Endodermal cell (in vitro differentiated cells): ENCODE data around the gene ABLIM2. TPM values are rescaled to one million over a fixed set of nuclear protein-coding genes. Genes with fewer than 3 reads are reported as not detected.

ENCODE experiments used
- DNase-seq: peaks from one replicate; pipeline ENCODE4 v3.0.0-alpha.2; 2017
- H3K27ac ChIP-seq: 2 replicates; pipeline ENCODE4 v1.5.1; 2013; ENCODE audit warnings: mild to moderate bottlenecking, low read depth, low read length, moderate library complexity
- H3K27me3 ChIP-seq: 2 replicates; pipeline ENCODE4 v1.6.1; 2013; ENCODE audit warnings: mild to moderate bottlenecking, low read length, moderate library complexity; ENCODE audit not compliant: insufficient read depth, control insufficient read depth, poor library complexity, severe bottlenecking
- H3K36me3 ChIP-seq: 2 replicates; pipeline ENCODE4 v1.7.0; 2013; ENCODE audit warnings: mild to moderate bottlenecking, low read length, moderate library complexity; ENCODE audit not compliant: control insufficient read depth, insufficient read depth
- H3K4me1 ChIP-seq: one replicate; pipeline ENCODE4 v1.7.0; 2013; ENCODE audit warnings: low read length; ENCODE audit not compliant: control insufficient read depth, insufficient read depth
- H3K4me3 ChIP-seq: 2 replicates; pipeline ENCODE4 v1.5.1; 2013; ENCODE audit warnings: mild to moderate bottlenecking, low read length, moderate library complexity
- H3K9ac ChIP-seq: 2 replicates; pipeline ENCODE4 v1.6.1; 2013; ENCODE audit warnings: mild to moderate bottlenecking, low read length, moderate library complexity; ENCODE audit not compliant: poor library complexity, severe bottlenecking; ENCODE audit errors: extremely low read depth
- H3K9me3 ChIP-seq: 2 replicates; pipeline ENCODE4 v1.6.1; 2013; ENCODE audit warnings: mild to moderate bottlenecking, low read length, moderate library complexity; ENCODE audit not compliant: control insufficient read depth
- H3K27ac Mint-ChIP-seq: 2 replicates; pipeline ENCODE4 v1.8.0; 2020; ENCODE audit warnings: mixed read lengths
- H3K27me3 Mint-ChIP-seq: 2 replicates; pipeline ENCODE4 v1.8.0; 2021; ENCODE audit warnings: mild to moderate bottlenecking, mixed read lengths; ENCODE audit not compliant: insufficient read depth
- H3K36me3 Mint-ChIP-seq: 2 replicates; pipeline ENCODE4 v1.8.0; 2020; ENCODE audit warnings: low read depth, mixed read lengths
- H3K4me1 Mint-ChIP-seq: 2 replicates; pipeline ENCODE4 v1.8.0; 2020; ENCODE audit warnings: mixed read lengths
- H3K4me3 Mint-ChIP-seq: 2 replicates; pipeline ENCODE4 v1.8.0; 2020; ENCODE audit warnings: mild to moderate bottlenecking, moderate library complexity, mixed read lengths
- H3K9me3 Mint-ChIP-seq: 2 replicates; pipeline ENCODE4 v1.8.0; 2020; ENCODE audit warnings: mild to moderate bottlenecking, mixed read lengths
- WGBS, 2 experiments: methylation state at CpG; one replicate each; pipeline versions ENCODE4 v1.1.5 to v1.1.7; 2013; ENCODE audit warnings: missing lambda C conversion rate in 2 of 2, mixed read lengths in 1 of 2; ENCODE audit not compliant: insufficient coverage in 1 of 2, insufficient read length in 1 of 2; 5-methylcytosine and 5-hydroxymethylcytosine counted together
- total RNA-seq, 2 donors: library from RNA; stranded (reverse); fragmentation: NEBNext Ultra II Directional in 1 of 2; extraction: Animal tissue kit (Norgen Biotek cat#: 25700) in 1 of 2; gene quantifications; 2 replicates in 1 of 2; 3 replicates in 1 of 2; pipeline ENCODE4 v1.2.1, GENCODE V29; 2021
- TF ChIP-seq, protein P1 (sequence below): fragments of 200-600 bp; sonication (generic); conservative IDR thresholded peaks from 2 replicates; pipeline ENCODE4 v1.5.0; 2021; ENCODE audit warnings: antibody characterized with exemption, mild to moderate bottlenecking

The ABLIM2 gene
- total RNA-seq, 2 donors from 2014 or later, result 0.35 to 1.6 TPM

DNA sequence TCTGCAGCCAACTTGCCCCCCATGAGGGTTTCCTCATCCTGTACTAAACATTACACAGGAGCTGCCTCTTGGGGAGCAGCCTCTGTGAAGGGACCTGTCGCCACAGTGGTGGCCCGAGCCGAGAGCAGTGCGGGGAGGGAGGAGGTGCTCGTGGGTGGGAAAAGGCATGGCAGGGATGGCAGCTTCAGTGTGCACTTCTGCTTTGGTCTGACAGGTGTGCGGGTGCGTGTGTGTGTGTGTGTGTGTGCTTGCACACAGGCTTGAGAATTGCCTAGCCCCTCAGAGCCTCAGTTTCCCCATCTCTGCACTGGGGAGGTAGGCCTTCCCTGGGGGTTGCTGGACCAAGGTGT, 44.4 kb upstream of the ABLIM2 start:
- no peak for DNase-seq
- H3K9ac ChIP-seq, result no peak overlapping the region
- no peaks in the 10 kb centered on the region for H3K9me3 ChIP-seq
- H3K27ac ChIP-seq, result no peak overlapping the region
- TF ChIP-seq, protein P1, sequence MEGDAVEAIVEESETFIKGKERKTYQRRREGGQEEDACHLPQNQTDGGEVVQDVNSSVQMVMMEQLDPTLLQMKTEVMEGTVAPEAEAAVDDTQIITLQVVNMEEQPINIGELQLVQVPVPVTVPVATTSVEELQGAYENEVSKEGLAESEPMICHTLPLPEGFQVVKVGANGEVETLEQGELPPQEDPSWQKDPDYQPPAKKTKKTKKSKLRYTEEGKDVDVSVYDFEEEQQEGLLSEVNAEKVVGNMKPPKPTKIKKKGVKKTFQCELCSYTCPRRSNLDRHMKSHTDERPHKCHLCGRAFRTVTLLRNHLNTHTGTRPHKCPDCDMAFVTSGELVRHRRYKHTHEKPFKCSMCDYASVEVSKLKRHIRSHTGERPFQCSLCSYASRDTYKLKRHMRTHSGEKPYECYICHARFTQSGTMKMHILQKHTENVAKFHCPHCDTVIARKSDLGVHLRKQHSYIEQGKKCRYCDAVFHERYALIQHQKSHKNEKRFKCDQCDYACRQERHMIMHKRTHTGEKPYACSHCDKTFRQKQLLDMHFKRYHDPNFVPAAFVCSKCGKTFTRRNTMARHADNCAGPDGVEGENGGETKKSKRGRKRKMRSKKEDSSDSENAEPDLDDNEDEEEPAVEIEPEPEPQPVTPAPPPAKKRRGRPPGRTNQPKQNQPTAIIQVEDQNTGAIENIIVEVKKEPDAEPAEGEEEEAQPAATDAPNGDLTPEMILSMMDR, result no peak
- no peaks in the 10 kb centered on the region for H3K9me3 Mint-ChIP-seq
- peaks cover 1% of the 10 kb centered on the region for H3K4me1 Mint-ChIP-seq
- no peak overlapping the region for H3K27ac Mint-ChIP-seq
- no peaks in the 10 kb centered on the region for H3K36me3 Mint-ChIP-seq
- H3K4me3 Mint-ChIP-seq, result no peak overlapping the region
- H3K36me3 ChIP-seq, result no peaks in the 10 kb centered on the region
- no peaks in the 10 kb centered on the region for H3K27me3 ChIP-seq
- no peaks in the 10 kb centered on the region for H3K27me3 Mint-ChIP-seq
- H3K4me3 ChIP-seq, result no peak overlapping the region
- 93 to 98% methylated on average over 7 of the region's 7 CpGs for WGBS, 2 experiments
- no peaks in the 10 kb centered on the region for H3K4me1 ChIP-seq

DNA sequence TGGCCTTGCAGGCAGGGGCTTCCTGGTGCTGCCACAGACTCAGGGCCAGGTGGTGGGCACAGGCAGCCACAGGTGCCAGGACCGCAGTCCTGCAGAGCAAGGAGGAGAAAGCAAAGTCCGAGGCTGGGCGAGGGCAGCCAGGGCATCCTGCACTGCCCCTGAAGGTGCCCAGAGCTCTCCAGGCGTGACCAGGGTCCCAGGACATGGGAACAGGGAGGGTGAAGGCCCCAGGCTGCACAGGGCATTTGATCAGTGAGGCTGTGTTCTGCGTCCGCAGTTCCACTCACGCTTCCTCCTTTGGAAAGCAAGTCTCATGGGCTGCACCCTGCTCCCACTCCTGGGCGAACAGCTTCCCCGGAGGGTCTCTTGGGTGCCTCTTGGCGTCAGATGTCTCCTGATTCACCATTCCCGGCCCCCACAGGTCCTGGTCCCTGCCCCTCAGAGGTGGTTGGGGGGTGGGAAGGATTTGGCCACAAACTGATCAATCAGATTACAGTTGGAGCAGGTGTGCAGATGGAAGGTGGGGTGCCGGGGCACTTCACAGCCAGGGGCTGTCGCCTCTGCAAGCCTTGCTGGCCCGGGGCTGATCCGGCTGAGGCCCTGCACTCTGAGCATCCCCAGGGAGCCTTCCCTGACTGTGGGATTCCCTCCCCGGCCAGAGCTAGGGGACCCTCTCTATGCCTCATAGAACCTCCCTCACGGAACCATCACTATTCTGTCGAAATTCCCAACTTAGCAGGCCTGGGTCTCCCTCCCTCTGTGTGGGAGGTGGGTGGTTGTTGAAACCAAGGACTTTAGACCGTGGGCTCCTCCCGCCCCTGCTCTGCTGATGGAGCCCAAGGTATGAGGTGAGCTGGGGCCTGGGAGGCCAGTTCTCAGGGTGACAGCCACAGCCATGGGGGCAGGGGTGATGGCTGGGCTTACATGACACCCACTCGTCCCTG, 43.8 kb upstream of the ABLIM2 start:
- WGBS, 2 experiments, result 92 to 99% methylated on average over 7 to 20 of the region's 21 CpGs
- no peaks in the 10 kb centered on the region for H3K36me3 Mint-ChIP-seq
- TF ChIP-seq, protein P1, result no peak
- Histone ChIP-seq H3K4me3 (no peak overlapping the region), H3K9ac (no peak overlapping the region), H3K27ac (no peak overlapping the region), H3K9me3 (no peaks in the 10 kb centered on the region), H3K4me1 (no peaks in the 10 kb centered on the region), H3K27me3 (no peaks in the 10 kb centered on the region), H3K36me3 (no peaks in the 10 kb centered on the region)
- no peak overlapping the region for H3K4me3 Mint-ChIP-seq
- H3K27me3 Mint-ChIP-seq, result no peaks in the 10 kb centered on the region
- no peak for DNase-seq
- no peaks in the 10 kb centered on the region for H3K9me3 Mint-ChIP-seq
- H3K4me1 Mint-ChIP-seq, result peaks cover 1% of the 10 kb centered on the region
- no peak overlapping the region for H3K27ac Mint-ChIP-seq

DNA sequence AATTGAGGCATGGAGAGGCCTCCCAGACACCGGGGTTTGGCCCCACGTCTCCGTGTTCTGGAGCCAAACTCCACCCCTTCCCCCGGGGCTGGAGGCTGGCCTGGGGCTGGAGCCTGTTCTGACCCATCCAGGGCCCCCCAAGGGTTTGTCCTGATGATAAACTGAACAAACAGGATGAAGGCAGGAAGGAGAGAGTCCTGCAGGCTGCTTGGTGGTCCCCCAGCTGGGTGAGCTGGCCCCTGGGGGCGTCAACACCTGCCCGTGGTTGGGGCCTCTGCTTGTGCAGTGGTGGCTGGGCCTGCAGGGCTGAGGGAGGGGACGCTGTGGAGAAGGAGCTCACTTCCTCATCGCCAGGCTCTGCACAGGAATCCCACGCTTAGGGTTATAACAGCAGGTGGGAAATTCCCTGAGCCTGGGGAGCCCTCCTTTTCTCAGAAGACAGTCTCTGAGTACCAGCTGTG, 42.7 kb upstream of the ABLIM2 start:
- Mint-ChIP-seq H3K27ac (no peak overlapping the region), H3K9me3 (no peaks in the 10 kb centered on the region), H3K27me3 (no peaks in the 10 kb centered on the region), H3K36me3 (no peaks in the 10 kb centered on the region), H3K4me1 (peaks cover 1% of the 10 kb centered on the region), H3K4me3 (no peak overlapping the region)
- Histone ChIP-seq H3K27ac (no peak overlapping the region), H3K4me3 (no peak overlapping the region), H3K36me3 (no peaks in the 10 kb centered on the region), H3K4me1 (no peaks in the 10 kb centered on the region), H3K27me3 (no peaks in the 10 kb centered on the region), H3K9me3 (no peaks in the 10 kb centered on the region), H3K9ac (no peak overlapping the region)
- WGBS, 2 experiments, result 75 to 80% methylated on average over 9 of the region's 9 CpGs
- no peak for DNase-seq
- TF ChIP-seq, protein P1, result no peak
